DOHH2 (cell line): ENCODE results near the gene FCGR2B.
"Not testable (repeated sequence)": the region's sequence is repeated elsewhere in the genome, so short reads cannot be mapped to it uniquely, and the experiment has no call there.

Experiments
- H3F3A ChIP-seq: fragments of 200-600 bp; sonication (generic), shearing (Covaris generic); 2 replicates; pipeline ENCODE4 v1.6.0; 2016; ENCODE audit warnings: antibody characterized with exemption, mild to moderate bottlenecking; ENCODE audit not compliant: control insufficient read depth, insufficient read depth
- H3K27ac ChIP-seq: fragments of 200-600 bp; sonication (generic); 2 replicates; pipeline ENCODE4 v1.5.1; 2014; ENCODE audit warnings: low read depth, mild to moderate bottlenecking, low read length, moderate library complexity
- H3K27me3 ChIP-seq: fragments of 200-600 bp; sonication (generic); 2 replicates; pipeline ENCODE4 v1.6.1; 2014; ENCODE audit warnings: mild to moderate bottlenecking, low read length, mixed read lengths; ENCODE audit not compliant: control insufficient read depth
- H3K36me3 ChIP-seq: fragments of 200-600 bp; sonication (generic); 2 replicates; pipeline ENCODE4 v1.6.1; 2014; ENCODE audit warnings: mild to moderate bottlenecking, low read length, moderate library complexity, mixed read lengths; ENCODE audit not compliant: control insufficient read depth
- H3K4me1 ChIP-seq: fragments of 200-600 bp; sonication (generic); 2 replicates; pipeline ENCODE4 v1.6.1; 2014; ENCODE audit warnings: mild to moderate bottlenecking, low read length, mixed read lengths; ENCODE audit not compliant: control insufficient read depth
- H3K4me2 ChIP-seq: fragments of 200-600 bp; sonication (generic); 2 replicates; pipeline ENCODE4 v1.6.0; 2014; ENCODE audit warnings: mild to moderate bottlenecking, low read length, moderate library complexity
- H3K4me3 ChIP-seq: fragments of 200-600 bp; sonication (generic); 2 replicates; pipeline ENCODE4 v1.5.1; 2014; ENCODE audit warnings: mild to moderate bottlenecking, low read length, mixed read lengths
- H3K79me2 ChIP-seq: fragments of 200-600 bp; sonication (generic); 2 replicates; pipeline ENCODE4 v1.6.1; 2014; ENCODE audit warnings: mild to moderate bottlenecking, low read length, mixed read lengths; ENCODE audit not compliant: control insufficient read depth
- H3K9me2 ChIP-seq: fragments of 200-600 bp; sonication (generic); replicated peaks from 2 replicates; pipeline ENCODE4 v1.6.1; 2014; ENCODE audit warnings: mild to moderate bottlenecking, low read length, mixed read lengths; ENCODE audit not compliant: control insufficient read depth
- H3K9me3 ChIP-seq: fragments of 200-600 bp; sonication (generic); 2 replicates; pipeline ENCODE4 v1.6.1; 2014; ENCODE audit warnings: antibody characterized with exemption, low read length, mixed read lengths; ENCODE audit not compliant: control insufficient read depth, insufficient read depth
- H4K20me1 ChIP-seq: fragments of 200-600 bp; sonication (generic); 2 replicates; pipeline ENCODE4 v1.6.0; 2014; ENCODE audit warnings: low read depth, mild to moderate bottlenecking, antibody characterized with exemption, low read length, moderate library complexity; ENCODE audit not compliant: control insufficient read depth, insufficient read depth
- CTCF ChIP-seq: fragments of 200-600 bp; sonication (generic); IDR thresholded peaks from one replicate; pipeline ENCODE4 v1.5.1; 2014; ENCODE audit warnings: antibody characterized with exemption, mild to moderate bottlenecking, low read depth, low read length; ENCODE audit not compliant: poor library complexity, severe bottlenecking
- EZH2phosphoT487 ChIP-seq: fragments of 200-600 bp; sonication (generic); IDR thresholded peaks from 2 replicates; pipeline ENCODE4 v1.6.1; 2017; ENCODE audit warnings: borderline replicate concordance, mild to moderate bottlenecking, antibody characterized with exemption, low read length, moderate library complexity, mixed read lengths

FCGR2B gene

GRCh38 chr1:161624605-161625004, 38.3 kb upstream of the FCGR2B start:
- not testable (repeated sequence) for H3K9me3 ChIP-seq, H4K20me1 ChIP-seq, H3K36me3 ChIP-seq, H3F3A ChIP-seq, H3K27ac ChIP-seq, H3K79me2 ChIP-seq, H3K9me2 ChIP-seq, H3K4me1 ChIP-seq, H3K4me3 ChIP-seq, H3K4me2 ChIP-seq
- H3K27me3 ChIP-seq = peaks cover 13% of the 10 kb centered on the region

DNA sequence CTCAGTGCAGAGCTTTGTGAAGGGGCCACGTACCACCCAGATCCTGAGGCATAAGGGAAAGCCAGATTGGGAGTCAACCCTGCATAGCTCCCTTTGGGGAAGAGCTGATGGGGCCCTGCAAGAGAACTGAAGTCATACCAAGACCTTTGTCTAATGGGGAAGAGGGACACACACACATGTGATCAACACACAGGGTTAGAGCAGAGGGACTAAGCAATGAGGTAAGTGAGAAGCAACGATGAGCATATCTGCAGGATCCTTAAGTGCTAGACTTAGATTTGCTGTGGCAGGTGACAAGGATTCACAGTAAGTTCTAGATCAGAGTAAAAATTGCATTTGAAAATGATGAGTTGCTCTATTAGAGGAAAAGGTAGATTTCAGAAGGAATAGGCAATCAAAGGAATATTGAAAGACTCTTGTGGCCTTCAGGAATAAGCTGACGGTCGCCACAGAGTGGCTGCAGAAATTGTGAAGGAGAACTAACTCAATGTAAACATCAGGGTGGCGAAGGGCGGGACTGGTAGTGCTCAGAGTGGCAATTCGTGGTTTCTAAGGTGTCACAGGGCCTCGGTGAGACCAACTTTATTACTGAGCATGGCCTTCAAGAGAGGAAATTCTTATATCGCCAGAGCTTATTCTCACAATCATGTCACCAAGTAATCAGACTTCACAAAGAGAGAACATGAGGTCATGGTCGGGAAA, 36.3 kb upstream of the FCGR2B start:
- H3K4me3 ChIP-seq, H3K36me3 ChIP-seq, H3F3A ChIP-seq, H3K4me2 ChIP-seq, H3K9me2 ChIP-seq, H3K4me1 ChIP-seq, H3K27me3 ChIP-seq, H3K79me2 ChIP-seq, H3K27ac ChIP-seq, H4K20me1 ChIP-seq, H3K9me3 ChIP-seq: not testable (repeated sequence)

DNA sequence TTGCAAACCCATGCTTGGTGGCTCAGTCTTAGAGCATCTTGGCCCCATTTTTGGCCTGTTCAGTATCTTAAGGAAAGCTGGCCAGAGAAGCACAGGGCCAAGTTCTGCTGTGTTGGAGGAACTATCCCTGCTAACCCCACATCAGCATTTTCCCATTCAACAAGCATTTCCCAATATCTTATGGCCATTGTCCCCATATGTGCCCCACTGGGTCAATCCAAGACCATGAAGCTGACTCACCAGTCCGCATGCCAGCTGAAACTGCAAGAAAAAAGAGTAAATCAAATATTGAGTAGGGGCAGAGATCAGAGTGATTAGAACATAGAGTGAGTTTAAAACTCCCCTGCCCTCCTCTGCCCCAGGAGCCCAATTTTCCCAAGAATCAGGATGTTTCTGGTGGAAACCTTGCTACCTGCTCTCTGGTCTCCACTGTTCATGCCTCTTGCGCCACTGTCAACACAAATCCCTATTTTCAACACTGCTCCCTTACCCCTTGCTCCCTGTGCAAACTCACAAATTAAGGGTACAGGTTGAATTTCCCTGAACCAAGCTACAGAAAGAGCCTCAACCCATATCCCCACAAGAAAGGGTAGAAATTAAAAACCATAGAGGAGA, 32.7 kb upstream of the FCGR2B start:
- not testable (repeated sequence) for H3F3A ChIP-seq

DNA sequence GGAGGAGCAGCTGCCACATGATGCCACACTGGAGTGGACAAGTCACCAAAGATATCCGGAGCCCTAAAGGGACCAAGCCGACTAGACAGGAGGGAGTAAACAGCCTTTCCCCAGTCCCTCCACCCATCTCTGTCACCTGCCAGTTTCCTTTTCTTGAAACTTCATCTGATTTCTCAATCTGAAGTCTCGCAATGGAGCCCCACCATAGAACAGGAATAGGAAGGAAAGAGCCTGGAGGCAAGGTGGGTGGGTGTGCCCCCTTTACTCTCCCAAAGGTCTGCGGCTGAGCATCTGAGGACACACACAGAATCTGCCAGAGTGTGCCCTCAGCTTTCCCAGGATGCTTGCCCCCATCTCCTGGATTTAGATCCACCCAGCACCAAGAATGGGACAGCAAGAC, 31.9 kb upstream of the FCGR2B start, which contains the start of gene FCGR3B:
TSS of gene FCGR3B (minus strand) at position 101 of the 400 bp plus-strand sequence. CDS start at position 19, 82 bp downstream.
- no peaks in the 10 kb centered on the region for H3K9me3 ChIP-seq
- H3F3A ChIP-seq = no peaks in the 10 kb centered on the region
- no peaks in the 10 kb centered on the region for H3K4me1 ChIP-seq
- no peaks in the 10 kb centered on the region for H3K27me3 ChIP-seq
- no peaks in the 10 kb centered on the region for H3K79me2 ChIP-seq
- H3K4me3 ChIP-seq = no peak within 1 kb of the TSS
- H3K36me3 ChIP-seq = no peaks in the 10 kb centered on the region
- no peaks in the 10 kb centered on the region for H4K20me1 ChIP-seq
- no peaks in the 10 kb centered on the region for H3K9me2 ChIP-seq
- no peak within 1 kb of the TSS for H3K4me2 ChIP-seq
- no peak within 1 kb of the TSS for H3K27ac ChIP-seq
- TF ChIP-seq EZH2phosphoT487 = no peak
- TF ChIP-seq CTCF = no peak

More for the DNA sequence above, 32.7 kb upstream of the FCGR2B start:
- not testable (repeated sequence) for H4K20me1 ChIP-seq, H3K27me3 ChIP-seq, H3K4me2 ChIP-seq, H3K4me1 ChIP-seq, H3K9me3 ChIP-seq, H3K36me3 ChIP-seq, H3K4me3 ChIP-seq, H3K79me2 ChIP-seq, H3K9me2 ChIP-seq, H3K27ac ChIP-seq

DNA sequence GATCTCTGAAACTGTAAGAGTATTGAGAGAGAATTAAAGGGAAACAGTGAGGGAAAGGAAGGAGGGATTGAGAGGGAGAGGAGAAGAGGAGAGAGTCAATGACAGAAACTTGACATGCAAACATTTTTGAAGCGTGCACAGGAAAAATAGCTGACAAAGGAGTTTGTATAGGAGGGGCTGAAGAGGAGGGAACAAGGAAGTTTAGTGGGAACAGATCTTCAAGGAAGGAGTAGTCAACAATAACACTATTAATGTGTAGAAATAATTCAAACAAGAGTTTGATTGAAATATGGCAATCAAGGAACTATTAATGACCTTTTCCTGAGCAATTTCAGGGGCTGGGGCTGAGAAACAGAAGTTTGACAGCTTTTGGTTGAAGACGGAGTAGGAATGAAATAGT, 27.9 kb upstream of the FCGR2B start:
- not testable (repeated sequence) for H3K4me2 ChIP-seq, H3K36me3 ChIP-seq, H3K27ac ChIP-seq, H3K4me3 ChIP-seq, H3K9me3 ChIP-seq, H3F3A ChIP-seq, H3K27me3 ChIP-seq, H3K4me1 ChIP-seq, H3K79me2 ChIP-seq, H3K9me2 ChIP-seq, H4K20me1 ChIP-seq

- H3K4me2 ChIP-seq, H3K79me2 ChIP-seq, H3K4me3 ChIP-seq, H3K27ac ChIP-seq, H3K36me3 ChIP-seq, H3K9me3 ChIP-seq, H4K20me1 ChIP-seq, H3K27me3 ChIP-seq, H3K4me1 ChIP-seq, H3K9me2 ChIP-seq, H3F3A ChIP-seq: not testable (repeated sequence)
Measured at GRCh38 chr1:161636189-161636782, 26.7 kb upstream of the FCGR2B start.

- not testable (repeated sequence) for H3F3A ChIP-seq, H3K27ac ChIP-seq, H3K79me2 ChIP-seq, H3K9me3 ChIP-seq, H3K27me3 ChIP-seq, H3K4me1 ChIP-seq, H3K9me2 ChIP-seq, H3K4me3 ChIP-seq, H3K4me2 ChIP-seq, H4K20me1 ChIP-seq, H3K36me3 ChIP-seq
Measured at GRCh38 chr1:161636976-161637375, 26.0 kb upstream of the FCGR2B start.
